ENCODE results near the gene CPVL. TPM values are rescaled to one million over a fixed set of nuclear protein-coding genes. Genes with fewer than 3 reads are reported as not detected.

Gene CPVL
- total and polyA plus RNA-seq, 2 of the 8 experiments (the other 6 are each of a cell fraction or from before 2014, with no cell fraction given), result 40.0 to 55.0 TPM

DNA sequence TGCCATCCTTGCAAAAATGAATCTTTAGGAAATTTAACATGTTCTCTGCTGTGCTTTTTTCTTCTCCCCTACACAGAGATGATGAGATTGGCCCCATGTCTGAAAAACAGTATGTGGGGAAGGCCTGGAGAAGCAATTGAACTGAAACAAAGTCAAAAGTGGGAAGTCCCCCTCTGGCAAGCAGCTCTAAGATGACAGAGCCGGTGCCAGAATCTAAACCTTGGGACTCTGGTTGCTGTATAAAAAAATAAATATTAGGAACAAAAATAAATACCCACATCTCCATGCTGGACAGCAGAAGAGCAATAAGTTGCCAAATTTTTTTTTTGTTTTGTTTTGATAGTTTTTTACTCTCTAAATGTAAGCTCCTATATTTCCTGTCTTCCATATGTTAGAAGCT is 136.4 kb downstream of the CPVL start:
- no peaks in the 10 kb centered on the region for H3K23me2 ChIP-seq (ENCODE audit: low read depth, low read length)
- no peaks in the 10 kb centered on the region for H3K79me2 ChIP-seq (ENCODE audit: control insufficient read depth in 1 of 2, insufficient read depth in 2 of 2, low read length in 2 of 2)
- ChIA-PET POLR2A (ENCODE audit: partially characterized antibody) (interaction anchor here (1.3 kb wide), 1 partner anchor 8 kb away, joined by 3 read pairs; no protein-coding TSS in a partner anchor), CTCF (ENCODE audit: partially characterized antibody) (interaction anchor here (0.6 to 1.2 kb wide), 5 partner anchors 84 to 283 kb away, joined by 3 read pairs; no protein-coding TSS in a partner anchor)
- no peaks in the 10 kb centered on the region for H4K20me1 ChIP-seq (replicated peaks in 1 of 2; ENCODE audit: control insufficient read depth in 1 of 2, insufficient read depth in 2 of 2, low read length in 2 of 2)
- no peak overlapping the region for H2BK120ac ChIP-seq (replicated peaks; ENCODE audit: low read depth, low read length)
- H3K14ac ChIP-seq (ENCODE audit: insufficient read length), result no peak overlapping the region
- no peak for DNase-seq (ENCODE audit: low read depth in 1 of 2, low spot score in 2 of 2)
- H3K18ac ChIP-seq (ENCODE audit: extremely low read depth, low read length), result no peak overlapping the region
- no peak overlapping the region for H3K9ac ChIP-seq (replicated peaks in 1 of 4; ENCODE audit: extremely low read depth in 1 of 4, low read depth in 3 of 4, low read length in 3 of 4)
- no peak overlapping the region for H2BK15ac ChIP-seq (ENCODE audit: low read length)
- H2BK12ac ChIP-seq (ENCODE audit: low read depth, low read length), result no peak overlapping the region
- H2AK5ac ChIP-seq (ENCODE audit: low read depth, low read length), result no peak overlapping the region
- 100% methylated on average over 1 of the region's 1 CpG; no CpG with 5 or more reads in 1 of the 2 experiments for WGBS, 2 experiments (ENCODE audit: extremely low coverage in 1 of 2, insufficient coverage in 1 of 2, insufficient read length in 1 of 2, insufficient replicate concordance in 2 of 2, low coverage in 1 of 2, low lambda C conversion rate in 2 of 2, missing lambda C conversion rate in 1 of 2)
- H3K27ac ChIP-seq (ENCODE audit: low read depth, low read length), result no peak overlapping the region
- H2BK5ac ChIP-seq (ENCODE audit: low read depth, low read length), result no peak overlapping the region
- H3K27me3 ChIP-seq (replicated peaks in 1 of 4; ENCODE audit: control insufficient read depth in 3 of 4, extremely low read depth in 1 of 4, insufficient read depth in 3 of 4, low read length in 3 of 4), result no peaks in the 10 kb centered on the region
- TF ChIP-seq BCL11A (IDR thresholded peaks at IDR 0.05; ENCODE audit: low read depth in 2 of 2, low read length in 2 of 2) (no peak), BACH1 (IDR thresholded peaks at IDR 0.05; ENCODE audit: low read length) (no peak), KDM5A (IDR thresholded peaks at IDR 0.05; ENCODE audit: low read length) (no peak), SIN3A (conservative IDR thresholded peaks at IDR 0.05 in 1 of 2, IDR thresholded peaks at IDR 0.05 in 1 of 2; ENCODE audit: low read depth in 1 of 2, low read length in 2 of 2) (no peak), ASH2L (IDR thresholded peaks at IDR 0.05; ENCODE audit: low read length) (no peak), CTBP2 (IDR thresholded peaks at IDR 0.05; ENCODE audit: borderline replicate concordance, insufficient read depth, insufficient read length, low read length) (no peak)
- TF ChIP-seq, protein P1, sequence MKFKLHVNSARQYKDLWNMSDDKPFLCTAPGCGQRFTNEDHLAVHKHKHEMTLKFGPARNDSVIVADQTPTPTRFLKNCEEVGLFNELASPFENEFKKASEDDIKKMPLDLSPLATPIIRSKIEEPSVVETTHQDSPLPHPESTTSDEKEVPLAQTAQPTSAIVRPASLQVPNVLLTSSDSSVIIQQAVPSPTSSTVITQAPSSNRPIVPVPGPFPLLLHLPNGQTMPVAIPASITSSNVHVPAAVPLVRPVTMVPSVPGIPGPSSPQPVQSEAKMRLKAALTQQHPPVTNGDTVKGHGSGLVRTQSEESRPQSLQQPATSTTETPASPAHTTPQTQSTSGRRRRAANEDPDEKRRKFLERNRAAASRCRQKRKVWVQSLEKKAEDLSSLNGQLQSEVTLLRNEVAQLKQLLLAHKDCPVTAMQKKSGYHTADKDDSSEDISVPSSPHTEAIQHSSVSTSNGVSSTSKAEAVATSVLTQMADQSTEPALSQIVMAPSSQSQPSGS (IDR thresholded peaks at IDR 0.05; ENCODE audit: low read length), result no peak
- TF ChIP-seq, protein P2, sequence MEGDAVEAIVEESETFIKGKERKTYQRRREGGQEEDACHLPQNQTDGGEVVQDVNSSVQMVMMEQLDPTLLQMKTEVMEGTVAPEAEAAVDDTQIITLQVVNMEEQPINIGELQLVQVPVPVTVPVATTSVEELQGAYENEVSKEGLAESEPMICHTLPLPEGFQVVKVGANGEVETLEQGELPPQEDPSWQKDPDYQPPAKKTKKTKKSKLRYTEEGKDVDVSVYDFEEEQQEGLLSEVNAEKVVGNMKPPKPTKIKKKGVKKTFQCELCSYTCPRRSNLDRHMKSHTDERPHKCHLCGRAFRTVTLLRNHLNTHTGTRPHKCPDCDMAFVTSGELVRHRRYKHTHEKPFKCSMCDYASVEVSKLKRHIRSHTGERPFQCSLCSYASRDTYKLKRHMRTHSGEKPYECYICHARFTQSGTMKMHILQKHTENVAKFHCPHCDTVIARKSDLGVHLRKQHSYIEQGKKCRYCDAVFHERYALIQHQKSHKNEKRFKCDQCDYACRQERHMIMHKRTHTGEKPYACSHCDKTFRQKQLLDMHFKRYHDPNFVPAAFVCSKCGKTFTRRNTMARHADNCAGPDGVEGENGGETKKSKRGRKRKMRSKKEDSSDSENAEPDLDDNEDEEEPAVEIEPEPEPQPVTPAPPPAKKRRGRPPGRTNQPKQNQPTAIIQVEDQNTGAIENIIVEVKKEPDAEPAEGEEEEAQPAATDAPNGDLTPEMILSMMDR (IDR thresholded peaks at IDR 0.05; ENCODE audit: control extremely low read depth in 1 of 3, insufficient read depth in 1 of 3, low read depth in 1 of 3, low read length in 3 of 3), result no peak
- no peak for FAIRE-seq
- H3K36me3 ChIP-seq (ENCODE audit: control insufficient read depth in 2 of 4, insufficient read depth in 4 of 4, low read length in 3 of 4), result 0 out of 8 replicates have a peak, but pooled peaks cover 0 to 3% (median 0%) of the 10 kb centered on the region in 4 experiments
- H3K79me1 ChIP-seq (ENCODE audit: low read depth, low read length), result no peaks in the 10 kb centered on the region
- H3K23ac ChIP-seq (ENCODE audit: insufficient read length), result no peak overlapping the region
- no peaks in the 10 kb centered on the region for H3K9me3 ChIP-seq (ENCODE audit: insufficient read depth in 2 of 2, low read depth in 1 of 2, low read length in 1 of 2)
- H4K8ac ChIP-seq (ENCODE audit: extremely low read depth, insufficient read depth, low read length), result no peak overlapping the region
- H3K4me2 ChIP-seq (ENCODE audit: insufficient read depth in 1 of 2, low read depth in 2 of 2, low read length in 2 of 2), result no peak overlapping the region
- no peak overlapping the region for H3K4me3 ChIP-seq (ENCODE audit: extremely low read depth in 1 of 4, insufficient read depth in 2 of 4, low read depth in 3 of 4, low read length in 4 of 4)
- H3K56ac ChIP-seq (replicated peaks; ENCODE audit: insufficient read length, low read depth, low read length), result no peak overlapping the region
- no peak overlapping the region for H2AFZ ChIP-seq (ENCODE audit: low read length)
- no peak overlapping the region for H4K5ac ChIP-seq (ENCODE audit: insufficient read length, low read depth, low read length)
- no peak overlapping the region for H4K91ac ChIP-seq (replicated peaks; ENCODE audit: insufficient read length, low read length)
- H2BK20ac ChIP-seq (ENCODE audit: low read length), result no peak overlapping the region
- H3K4ac ChIP-seq (replicated peaks; ENCODE audit: insufficient read length, low read depth, low read length), result no peak overlapping the region
- H3K4me1 ChIP-seq (replicated peaks in 1 of 4; ENCODE audit: control insufficient read depth in 3 of 4, insufficient read depth in 4 of 4, low read length in 3 of 4), result peaks cover 0 to 3% (median 1%) of the 10 kb centered on the region in 4 experiments; a peak in 2 of 7 replicates

Measured in H1 (cell line).